ENCODE measurements around the gene TNPO1. TPM values are rescaled to one million over a fixed set of nuclear protein-coding genes. Genes with fewer than 3 reads are reported as not detected.

Gene TNPO1
- total and polyA plus RNA-seq, 2 of the 13 experiments (the other 11 are each of a cell fraction or from before 2014, with no cell fraction given) = 26.7 to 123 TPM

GRCh38 chr5:72955768-72956323, 139.4 kb downstream of the TNPO1 start, which contains the start of gene FCHO2 (continued):
- TF ChIP-seq ZNF687 (CRISPR knock-in tag; IDR thresholded peaks at IDR 0.05) = peak; percentile 91
- no peak for TF ChIP-seq ZNF816 (CRISPR knock-in tag; IDR thresholded peaks at IDR 0.05; ENCODE audit: borderline replicate concordance)
- TF ChIP-seq ZBTB1 (CRISPR knock-in tag; IDR thresholded peaks at IDR 0.05; ENCODE audit: borderline replicate concordance) = no peak; the same call in 1 of the 2 replicates
- peak; percentile 50 for TF ChIP-seq KMT2A (CRISPR knock-in tag; IDR thresholded peaks at IDR 0.05)
- peak; percentile 27; the same call in 1 of the 2 replicates for TF ChIP-seq ZNF30 (CRISPR knock-in tag; IDR thresholded peaks at IDR 0.05)
- TF ChIP-seq HES4 (CRISPR knock-in tag; IDR thresholded peaks at IDR 0.05; ENCODE audit: borderline replicate concordance) = no peak; the same call in 1 of the 2 replicates
- TF ChIP-seq ZNF33A (CRISPR knock-in tag; IDR thresholded peaks at IDR 0.05; ENCODE audit: borderline replicate concordance) = no peak
- peak; percentile 73; the same call in 1 of the 2 replicates for TF ChIP-seq AHR (CRISPR knock-in tag; IDR thresholded peaks at IDR 0.05)
- no peak for TF ChIP-seq AKAP8 (CRISPR knock-in tag; IDR thresholded peaks at IDR 0.05)
- peak; percentile 92 for TF ChIP-seq POLR2G (IDR thresholded peaks at IDR 0.05; ENCODE audit: low read depth, low read length)
- no peak for TF ChIP-seq GPBP1L1 (CRISPR knock-in tag; IDR thresholded peaks at IDR 0.05)
- peak; percentile 68; the same call in 1 of the 2 replicates for TF ChIP-seq HDAC2 (CRISPR knock-in tag; IDR thresholded peaks at IDR 0.05)
- no peak for TF ChIP-seq ZNF720 (CRISPR knock-in tag; IDR thresholded peaks at IDR 0.05)
- peak; percentile 50; the same call in 1 of the 2 replicates for TF ChIP-seq ZNF574 (CRISPR knock-in tag; IDR thresholded peaks at IDR 0.05)
- 0 out of 2 replicates have a peak, but pooled peaks have one; percentile 35 for TF ChIP-seq SP5 (CRISPR knock-in tag; IDR thresholded peaks at IDR 0.05; ENCODE audit: borderline replicate concordance, low read depth)
- no peak for TF ChIP-seq E2F2 (CRISPR knock-in tag; IDR thresholded peaks at IDR 0.05; ENCODE audit: borderline replicate concordance)
- no peak for TF ChIP-seq ZFP36L2 (CRISPR knock-in tag; IDR thresholded peaks at IDR 0.05)
- TF ChIP-seq ARID2 (CRISPR knock-in tag; IDR thresholded peaks at IDR 0.05; ENCODE audit: borderline replicate concordance) = no peak
- TF ChIP-seq CSRNP2 (CRISPR knock-in tag; conservative IDR thresholded peaks at IDR 0.05; ENCODE audit: low read depth) = no peak
